A549 (cell line): ENCODE results near the gene TNS1. TPM values are rescaled to one million over a fixed set of nuclear protein-coding genes. Genes with fewer than 3 reads are reported as not detected.

Experiments
- ATAC-seq, 2 experiments: fragments of 200-7000 bp in 1 of 2; fragments of >200 bp in 1 of 2; cut with Nextera tagmentation in 1 of 2; cut with Tn5 transposase in 1 of 2; 3 replicates each; pipeline versions ENCODE4 v1.8.0 to v1.9.1; 2018 to 2020; ENCODE audit warnings: mild to moderate bottlenecking in 1 of 2, moderate library complexity in 1 of 2
- CTCF ChIA-PET: fragments of 300-600 bp; sonication (Branson Sonifier 250); formaldehyde crosslinking; extraction: SDS; loops from one replicate; lab custom pipeline; 2021; ENCODE audit warnings: antibody characterized with exemption, inconsistent platforms; lab: Yijun Ruan, JAX
- POLR2A ChIA-PET: fragments of 350-600 bp; formaldehyde crosslinking; extraction: SDS; loops from one replicate; lab custom pipeline; 2021; ENCODE audit warnings: antibody characterized with exemption, inconsistent platforms; lab: Yijun Ruan, JAX
- DNase-seq, 2 experiments: peaks; one replicate each; pipeline versions ENCODE4 v3.0.0 to v3.0.0-alpha.2; 2011 to 2016; ENCODE audit warnings: low read depth in 1 of 2, low spot score in 1 of 2
- FAIRE-seq: peaks from 2 replicates; lab custom pipeline; 2011; peaks lifted over from hg19 to GRCh38; lab: Jason Lieb, UNC
- H3K27ac ChIP-seq, 2 experiments: fragments of >200 bp; sonication (Bioruptor Twin); formaldehyde crosslinking; 3 replicates each; pipeline ENCODE4 v1.5.1; 2016 to 2017
- H3K4me1 ChIP-seq: fragments of >200 bp; sonication (Bioruptor Twin); formaldehyde crosslinking; 3 replicates; pipeline ENCODE4 v1.6.1; 2016
- H3K4me2 ChIP-seq: fragments of >200 bp; sonication (Bioruptor Twin); formaldehyde crosslinking; 3 replicates; pipeline ENCODE4 v1.6.1; 2016
- H3K4me3 ChIP-seq: fragments of >200 bp; sonication (Bioruptor Twin); formaldehyde crosslinking; 3 replicates; pipeline ENCODE4 v1.5.1; 2016
- H3K9me3 ChIP-seq: fragments of >200 bp; sonication (Bioruptor Twin); formaldehyde crosslinking; 3 replicates; pipeline ENCODE4 v1.6.1; 2016
- ATOH8 ChIP-seq: fragments of 250-450 bp; sonication (Bioruptor Pico); IDR thresholded peaks from 2 replicates; pipeline ENCODE4 v1.5.0; 2020; ENCODE audit warnings: low read depth, mild to moderate bottlenecking, moderate library complexity
- CHD2 ChIP-seq: fragments of 150-350 bp; IDR thresholded peaks from 2 replicates; pipeline ENCODE4 v1.6.1; 2014; ENCODE audit warnings: low read length; ENCODE audit not compliant: partially characterized antibody
- CHD4 ChIP-seq: fragments of 200-600 bp; sonication (generic); IDR thresholded peaks from 2 replicates; pipeline ENCODE4 v1.6.1; 2016; ENCODE audit warnings: antibody characterized with exemption, mild to moderate bottlenecking, borderline replicate concordance
- EP300 ChIP-seq, 2 experiments: fragments of >200 bp; sonication (Bioruptor Twin); formaldehyde crosslinking; IDR thresholded peaks; 2 replicates in 1 of 2; 3 replicates in 1 of 2; pipeline ENCODE4 v1.6.1; 2016 to 2017
- FOSL2 ChIP-seq, 2 experiments: fragments of 450-650 bp in 1 of 2; fragments of >200 bp in 1 of 2; sonication (Bioruptor Twin) in 1 of 2; formaldehyde crosslinking; IDR thresholded peaks; 2 replicates each; pipeline versions ENCODE4 v1.5.0 to v1.6.1; 2016 to 2020; ENCODE audit warnings: mild to moderate bottlenecking in 1 of 2, moderate library complexity in 1 of 2
- FOXS1 ChIP-seq: fragments of 250-450 bp; sonication (Bioruptor Pico); IDR thresholded peaks from 2 replicates; pipeline ENCODE4 v1.5.0; 2020; ENCODE audit warnings: mild to moderate bottlenecking, moderate library complexity
- GATA3 ChIP-seq: IDR thresholded peaks from 2 replicates; pipeline ENCODE4 v1.6.1; 2012; ENCODE audit warnings: borderline replicate concordance
- HMGXB4 ChIP-seq: fragments of 250-450 bp; sonication (Bioruptor Pico); IDR thresholded peaks from 2 replicates; pipeline ENCODE4 v1.5.0; 2021; ENCODE audit warnings: mild to moderate bottlenecking, moderate library complexity, borderline replicate concordance
- HOXA7 ChIP-seq: fragments of 250-450 bp; sonication (Bioruptor Pico); IDR thresholded peaks from 2 replicates; pipeline ENCODE4 v1.5.0; 2020; ENCODE audit warnings: mild to moderate bottlenecking, moderate library complexity
- HOXB5 ChIP-seq: fragments of 250-450 bp; sonication (Bioruptor Pico); IDR thresholded peaks from 2 replicates; pipeline ENCODE4 v1.5.0; 2020; ENCODE audit warnings: mild to moderate bottlenecking, moderate library complexity
- JUNB ChIP-seq: fragments of >200 bp; sonication (Bioruptor Twin); formaldehyde crosslinking; IDR thresholded peaks from 2 replicates; pipeline ENCODE4 v1.6.1; 2016
- KDM5A ChIP-seq: fragments of 200-600 bp; sonication (generic); IDR thresholded peaks from 2 replicates; pipeline ENCODE4 v1.6.1; 2016; ENCODE audit warnings: antibody characterized with exemption, mild to moderate bottlenecking
- NFE2L2 ChIP-seq: fragments of 150-350 bp; conservative IDR thresholded peaks from 2 replicates; pipeline ENCODE4 v1.6.1; 2014; ENCODE audit warnings: low read length
- NPAS2 ChIP-seq: fragments of 250-450 bp; sonication (Bioruptor Pico); IDR thresholded peaks from 2 replicates; pipeline ENCODE4 v1.8.0; 2022; ENCODE audit warnings: mild to moderate bottlenecking, moderate library complexity, borderline replicate concordance
- RARB ChIP-seq: fragments of 250-450 bp; sonication (Bioruptor Pico); IDR thresholded peaks from 2 replicates; pipeline ENCODE4 v1.8.0; 2021; ENCODE audit warnings: mild to moderate bottlenecking, moderate library complexity
- REST ChIP-seq: fragments of 200-600 bp; sonication (generic); IDR thresholded peaks from 2 replicates; pipeline ENCODE4 v1.6.1; 2016; ENCODE audit warnings: antibody characterized with exemption, mild to moderate bottlenecking, moderate library complexity
- RFX5 ChIP-seq: fragments of 450-650 bp; IDR thresholded peaks from 2 replicates; pipeline ENCODE4 v1.7.1; 2014; ENCODE audit warnings: antibody characterized with exemption, mild to moderate bottlenecking, moderate library complexity
- SREBF2 ChIP-seq: fragments of 450-650 bp; IDR thresholded peaks from 2 replicates; pipeline ENCODE4 v1.6.1; 2014; ENCODE audit warnings: mild to moderate bottlenecking, moderate library complexity
- TFCP2L1 ChIP-seq: fragments of 250-450 bp; sonication (Bioruptor Pico); IDR thresholded peaks from 2 replicates; pipeline ENCODE4 v1.5.0; 2021; ENCODE audit warnings: mild to moderate bottlenecking
- ZNF302 ChIP-seq: fragments of 250-450 bp; sonication (Bioruptor Pico); IDR thresholded peaks from 2 replicates; pipeline ENCODE4 v1.9.0; 2021; ENCODE audit warnings: inconsistent platforms, mild to moderate bottlenecking, moderate library complexity
- ZSCAN20 ChIP-seq: fragments of 250-450 bp; sonication (Bioruptor Pico); IDR thresholded peaks from 2 replicates; pipeline ENCODE4 v1.8.0; 2022; ENCODE audit warnings: mild to moderate bottlenecking, moderate library complexity
- WGBS: methylation state at CpG from one replicate; pipeline ENCODE4 v1.1.6; 2017; ENCODE audit errors: missing lambda C conversion rate; 5-methylcytosine and 5-hydroxymethylcytosine counted together
- polyA plus RNA-seq, 4 experiments: library from polyadenylated mRNA; depleted of rRNA in 3 of 4; stranded (reverse); fragments of >200 nt; fragmentation: RNase III in 1 of 4; extraction: RNeasy Plus Mini Kit Qiagen cat#74134 plus additional on column Dnase treatment in 1 of 4; gene quantifications; 2 replicates in 3 of 4; 3 replicates in 1 of 4; pipeline ENCODE4 v1.2.3, GENCODE V29; 2011 to 2017

The TNS1 gene
- polyA plus RNA-seq, 2 of the 4 experiments (the other 2 are of a cell fraction) = 4.9 to 10.6 TPM

GRCh38 chr2:217910875-217911212 lies 92.0 kb downstream of the TNS1 start (continued):
- no peak for TF ChIP-seq ATOH8 (CRISPR knock-in tag)
- TF ChIP-seq, all 56 proteins: peak for 0

GRCh38 chr2:217909156-217909820 lies 93.5 kb downstream of the TNS1 start:
- ChIA-PET CTCF (interaction anchor here (0.6 to 5.1 kb wide), 8 partner anchors 9 to 1905 kb away, joined by 3 to 28 read pairs (median 4); no protein-coding TSS in a partner anchor), POLR2A (no interaction called here)
- FAIRE-seq (no peak), ATAC-seq (peak in 1 of 2 experiments; percentile 16; a peak in 2 of 6 replicates), DNase-seq (no peak)
- TF ChIP-seq KDM5A (no peak), EP300 (IDR thresholded peaks at IDR 0.05) (no peak), CHD4 (no peak), JUNB (no peak), NPAS2 (CRISPR knock-in tag) (no peak), TFCP2L1 (CRISPR knock-in tag) (no peak), REST (no peak), SREBF2 (no peak), CHD2 (no peak), FOSL2 (IDR thresholded peaks at IDR 0.05) (no peak), FOSL2 (CRISPR knock-in tag; IDR thresholded peaks at IDR 0.05) (no peak), RARB (CRISPR knock-in tag) (no peak), RFX5 (no peak), HOXA7 (CRISPR knock-in tag) (no peak), ZSCAN20 (no peak), NFE2L2 (no peak), HMGXB4 (CRISPR knock-in tag) (no peak), FOXS1 (CRISPR knock-in tag) (no peak), HOXB5 (CRISPR knock-in tag) (no peak), GATA3 (no peak), ZNF302 (no peak)
- Histone ChIP-seq H3K4me3 (no peak overlapping the region), H3K9me3 (no peaks in the 10 kb centered on the region), H3K27ac (peak overlapping the region in 1 of 2 experiments; percentile 19; a peak in 1 of 6 replicates), H3K4me1 (peaks cover 26% of the 10 kb centered on the region), H3K4me2 (no peak overlapping the region)
- WGBS = 64% methylated on average over 10 of the region's 10 CpGs
